ENCODE results near the gene TRMT112. TPM values are rescaled to one million over a fixed set of nuclear protein-coding genes. Genes with fewer than 3 reads are reported as not detected.

TRMT112 gene
- total RNA-seq, 4 donors from 2014 or later = 202 to 281 (median 212) TPM

DNA sequence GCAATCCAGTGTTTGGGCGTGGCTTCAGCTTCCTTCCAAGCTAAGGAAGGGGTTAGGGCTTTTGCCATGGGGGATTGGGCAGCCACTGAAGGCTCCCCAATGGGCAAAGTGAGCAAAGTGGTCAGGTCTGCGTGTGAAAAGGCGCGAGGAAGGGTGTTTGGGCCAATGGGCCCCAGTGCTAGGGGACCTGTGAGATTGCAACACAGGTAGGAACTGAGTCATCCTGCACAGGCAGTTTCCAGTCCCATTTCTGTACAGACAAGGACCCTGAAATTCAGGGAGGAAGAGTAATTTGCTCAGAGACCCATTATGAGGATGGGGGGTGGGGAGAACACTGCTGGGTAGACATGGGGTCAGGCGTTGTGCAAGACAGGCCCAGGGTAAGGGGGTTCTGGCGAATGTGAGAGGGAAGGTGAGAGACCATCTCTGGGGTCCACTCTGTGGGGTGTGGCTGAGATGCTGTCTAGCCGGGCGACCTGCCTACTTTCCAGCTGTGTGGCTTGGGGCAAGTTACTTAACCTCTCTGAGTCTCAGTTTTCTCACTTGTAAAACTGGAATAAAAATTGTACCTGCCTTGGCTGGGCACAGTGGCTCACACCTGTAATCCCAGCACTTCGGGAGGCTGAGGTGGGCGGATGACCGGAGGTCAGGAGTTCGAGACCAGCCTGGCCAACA is 30.0 kb upstream of the TRMT112 start:
- Histone ChIP-seq H3K27me3 (no peaks in the 10 kb centered on the region), H3K27ac (replicated peaks in 1 of 4) (no peak overlapping the region), H3K9me3 (no peaks in the 10 kb centered on the region), H3K36me3 (no peaks in the 10 kb centered on the region), H3K4me3 (no peak overlapping the region), H3K4me1 (peaks cover 2 to 14% (median 13%) of the 10 kb centered on the region in 4 donors)
- WGBS = 85% methylated on average over 12 of the region's 12 CpGs
- TF ChIP-seq EP300 (IDR thresholded peaks at IDR 0.05) (no peak), POLR2A (IDR thresholded peaks at IDR 0.05; ENCODE audit: low read depth) (no peak), POLR2AphosphoS5 (IDR thresholded peaks at IDR 0.05) (no peak), CTCF (IDR thresholded peaks at IDR 0.05) (no peak)
- intact Hi-C loops (cut with DNase I) = no loop called here
- no peak for DNase-seq (ENCODE audit: extremely low spot score)

GRCh38 chr11:64344787-64345186 is 27.4 kb upstream of the TRMT112 start:
- no peaks in the 10 kb centered on the region for H3K9me3 ChIP-seq
- intact Hi-C loops (cut with DNase I) = no loop called here
- H3K36me3 ChIP-seq = no peaks in the 10 kb centered on the region
- peaks cover 7 to 33% (median 26%) of the 10 kb centered on the region in 4 donors for H3K4me1 ChIP-seq
- no peak overlapping the region for H3K27ac ChIP-seq (replicated peaks in 1 of 4)
- TF ChIP-seq POLR2A (IDR thresholded peaks at IDR 0.05; ENCODE audit: low read depth) (no peak), CTCF (IDR thresholded peaks at IDR 0.05) (no peak), EP300 (IDR thresholded peaks at IDR 0.05) (no peak), POLR2AphosphoS5 (IDR thresholded peaks at IDR 0.05) (no peak)
- no peaks in the 10 kb centered on the region for H3K27me3 ChIP-seq
- DNase-seq (ENCODE audit: extremely low spot score) = no peak
- no peak overlapping the region for H3K4me3 ChIP-seq
- 93% methylated on average over 27 of the region's 28 CpGs for WGBS

DNA sequence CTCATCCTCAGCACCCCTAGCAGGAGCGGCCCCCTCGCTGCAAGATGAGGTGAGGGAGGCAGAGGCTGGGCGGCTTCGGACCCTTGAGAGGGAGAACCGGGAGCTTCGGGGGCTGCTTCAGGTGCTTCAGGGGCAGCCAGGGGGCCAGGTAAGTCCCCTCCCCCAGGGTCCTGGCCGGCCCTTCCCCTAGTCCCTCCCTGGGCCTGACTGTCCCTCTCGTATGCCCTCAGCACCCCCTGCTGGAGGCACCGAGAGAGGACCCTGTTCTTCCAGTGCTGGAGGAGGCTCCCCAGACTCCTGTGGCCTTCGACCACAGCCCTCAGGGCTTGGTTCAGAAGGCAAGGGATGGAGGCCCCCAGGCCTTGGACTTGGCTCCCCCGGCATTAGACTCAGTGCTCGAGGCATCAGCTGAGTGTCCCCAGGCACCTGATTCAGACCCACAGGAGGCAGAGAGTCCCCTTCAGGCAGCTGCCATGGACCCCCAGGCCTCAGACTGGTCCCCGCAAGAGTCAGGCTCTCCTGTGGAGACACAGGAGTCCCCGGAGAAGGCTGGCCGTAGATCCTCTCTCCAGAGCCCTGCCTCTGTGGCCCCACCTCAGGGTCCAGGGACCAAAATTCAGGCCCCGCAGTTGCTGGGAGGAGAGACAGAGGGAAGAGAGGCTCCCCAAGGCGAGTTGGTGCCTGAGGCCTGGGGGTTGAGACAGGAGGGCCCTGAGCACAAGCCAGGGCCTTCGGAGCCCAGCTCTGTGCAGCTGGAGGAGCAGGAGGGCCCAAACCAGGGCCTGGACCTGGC is 26.6 kb upstream of the TRMT112 start:
- Histone ChIP-seq H3K4me1 (peaks cover 7 to 33% (median 26%) of the 10 kb centered on the region in 4 donors), H3K9me3 (no peaks in the 10 kb centered on the region), H3K27ac (replicated peaks in 1 of 4) (no peak overlapping the region), H3K4me3 (no peak overlapping the region), H3K27me3 (no peaks in the 10 kb centered on the region), H3K36me3 (no peaks in the 10 kb centered on the region)
- TF ChIP-seq CTCF (IDR thresholded peaks at IDR 0.05) (peak in 1 of 3 experiments; percentile 29), POLR2AphosphoS5 (IDR thresholded peaks at IDR 0.05) (no peak), EP300 (IDR thresholded peaks at IDR 0.05) (no peak), POLR2A (IDR thresholded peaks at IDR 0.05; ENCODE audit: low read depth) (no peak)
- intact Hi-C loops (cut with DNase I) = no loop called here
- WGBS = 68% methylated on average over 7 of the region's 18 CpGs
- no peak for DNase-seq (ENCODE audit: extremely low spot score)

- H3K27ac ChIP-seq (replicated peaks in 1 of 4) = peak overlapping the region; percentile 74 to 88 (median 82)
- H3K4me1 ChIP-seq = peaks cover 7 to 33% (median 26%) of the 10 kb centered on the region in 4 donors
- TF ChIP-seq POLR2AphosphoS5 (IDR thresholded peaks at IDR 0.05) = no peak
- TF ChIP-seq CTCF (IDR thresholded peaks at IDR 0.05) = no peak
- no peak for TF ChIP-seq EP300 (IDR thresholded peaks at IDR 0.05)
- no peak for TF ChIP-seq POLR2A (IDR thresholded peaks at IDR 0.05; ENCODE audit: low read depth)
- H3K36me3 ChIP-seq = no peaks in the 10 kb centered on the region
- intact Hi-C loops (cut with DNase I) = no loop called here
- no peaks in the 10 kb centered on the region for H3K9me3 ChIP-seq
- 58% methylated on average over 18 of the region's 29 CpGs for WGBS
- no peak for DNase-seq (ENCODE audit: extremely low spot score)
- peak overlapping the region; percentile 43 to 54 (median 50) for H3K4me3 ChIP-seq
- H3K27me3 ChIP-seq = no peaks in the 10 kb centered on the region
These were observed 25.7 kb upstream of the TRMT112 start for GRCh38 chr11:64342869-64343745.

Data from esophagus muscularis mucosa (tissue), 4 donors.